Peyer's patch (tissue), 4 donors: ENCODE measurements around the gene DKKL1.

Source experiments
- CTCF ChIP-seq, 6 experiments: fragments of 450-650 bp in 4 of 6; fragments of 200-600 bp in 2 of 6; sonication (generic) in 1 of 6; IDR thresholded peaks; one replicate each; pipeline ENCODE4 v1.5.1; 2017 to 2019; ENCODE audit warnings: antibody characterized with exemption in 6 of 6, mild to moderate bottlenecking in 3 of 6, moderate library complexity in 1 of 6
- POLR2A ChIP-seq, 2 donors: fragments of 450-650 bp; IDR thresholded peaks; one replicate each; pipeline ENCODE4 v1.5.1; 2017; ENCODE audit warnings: antibody characterized with exemption in 2 of 2, mild to moderate bottlenecking in 2 of 2, moderate library complexity in 2 of 2

- TF ChIP-seq CTCF (IDR thresholded peaks at IDR 0.05) (no peak), POLR2A (IDR thresholded peaks at IDR 0.05) (no peak)
Observed at GRCh38 chr19:49339301-49340068, 24.2 kb upstream of the DKKL1 start.
